RPMI7951 (cell line): ENCODE measurements around the gene SLC25A30. TPM values are rescaled to one million over a fixed set of nuclear protein-coding genes. Genes with fewer than 3 reads are reported as not detected.

ENCODE experiments used
- DNase-seq: peaks from one replicate; pipeline ENCODE4 v3.0.0-alpha.2; 2012; ENCODE audit warnings: low read depth
- total RNA-seq: library from RNA; depleted of rRNA; stranded (reverse); fragments of >200 nt; shearing (Covaris generic); gene quantifications from 2 replicates; pipeline ENCODE4 v1.2.3, GENCODE V29; 2014; rRNA removed

SLC25A30 gene, protein sequence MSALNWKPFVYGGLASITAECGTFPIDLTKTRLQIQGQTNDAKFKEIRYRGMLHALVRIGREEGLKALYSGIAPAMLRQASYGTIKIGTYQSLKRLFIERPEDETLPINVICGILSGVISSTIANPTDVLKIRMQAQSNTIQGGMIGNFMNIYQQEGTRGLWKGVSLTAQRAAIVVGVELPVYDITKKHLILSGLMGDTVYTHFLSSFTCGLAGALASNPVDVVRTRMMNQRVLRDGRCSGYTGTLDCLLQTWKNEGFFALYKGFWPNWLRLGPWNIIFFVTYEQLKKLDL
- total RNA-seq: 5.6 and 6.5 TPM in 2 replicates

DNA sequence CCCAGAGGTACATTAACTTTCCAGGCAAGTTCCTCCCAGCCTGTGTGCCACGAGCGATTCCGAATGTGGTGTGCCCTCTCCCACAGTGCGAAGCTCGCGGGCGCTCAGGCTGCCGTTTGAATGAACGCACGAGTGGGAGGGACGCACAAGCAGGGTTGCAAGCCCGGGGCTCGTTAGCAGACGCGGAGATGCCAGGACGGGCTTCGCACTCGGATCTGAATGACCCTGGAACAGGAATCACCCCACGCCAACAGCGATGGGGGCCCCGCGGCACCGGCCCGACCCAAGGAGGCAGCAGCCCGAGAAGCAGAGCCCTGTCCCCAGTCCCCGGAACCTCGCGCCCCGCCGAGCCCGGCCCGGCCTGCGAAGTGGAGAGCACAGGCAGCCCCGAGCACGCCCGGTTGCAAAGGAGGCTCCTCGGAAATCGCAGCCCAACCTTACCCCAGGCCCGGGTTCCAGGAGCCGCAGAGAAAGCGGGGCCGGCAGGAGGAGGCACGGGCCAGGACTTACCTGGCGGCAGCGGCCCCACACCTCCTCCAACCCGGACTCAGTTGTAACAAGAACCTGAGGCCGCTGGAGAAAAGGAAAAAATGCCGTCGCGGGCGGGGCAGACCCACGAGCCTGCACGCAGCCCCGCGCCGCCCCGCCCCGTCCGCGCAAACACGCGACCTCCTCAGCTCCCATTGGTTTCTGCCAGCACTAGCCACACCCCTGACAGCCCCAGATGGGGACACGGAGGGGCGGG is at the start of gene SLC25A30:
Gene SLC25A30, minus strand, starts transcription at position 584 of the 745 bp plus-strand sequence. CDS start 6,948 bp downstream, outside the sequence.
- peak; percentile 92 for DNase-seq

DNA sequence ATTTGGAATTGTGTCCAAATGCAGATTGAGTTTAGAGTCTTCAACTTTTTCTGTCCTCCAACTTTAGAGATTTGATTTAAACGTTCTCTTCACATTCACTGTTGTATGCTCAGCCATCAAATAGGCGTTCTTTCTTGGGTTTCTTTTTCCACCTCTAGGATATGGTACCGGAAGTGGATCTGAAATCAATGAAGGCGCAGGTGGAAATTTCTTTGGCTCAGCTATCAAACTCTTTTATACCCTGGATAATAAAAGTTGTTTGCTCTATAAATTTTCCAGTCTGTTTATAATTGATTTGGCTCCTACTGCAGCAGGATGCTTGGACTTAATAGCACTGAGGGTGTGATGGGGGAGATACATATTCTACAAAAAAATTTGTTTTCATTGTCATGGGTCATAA is 48.2 kb upstream of the SLC25A30 start:
- DNase-seq: no peak

DNA sequence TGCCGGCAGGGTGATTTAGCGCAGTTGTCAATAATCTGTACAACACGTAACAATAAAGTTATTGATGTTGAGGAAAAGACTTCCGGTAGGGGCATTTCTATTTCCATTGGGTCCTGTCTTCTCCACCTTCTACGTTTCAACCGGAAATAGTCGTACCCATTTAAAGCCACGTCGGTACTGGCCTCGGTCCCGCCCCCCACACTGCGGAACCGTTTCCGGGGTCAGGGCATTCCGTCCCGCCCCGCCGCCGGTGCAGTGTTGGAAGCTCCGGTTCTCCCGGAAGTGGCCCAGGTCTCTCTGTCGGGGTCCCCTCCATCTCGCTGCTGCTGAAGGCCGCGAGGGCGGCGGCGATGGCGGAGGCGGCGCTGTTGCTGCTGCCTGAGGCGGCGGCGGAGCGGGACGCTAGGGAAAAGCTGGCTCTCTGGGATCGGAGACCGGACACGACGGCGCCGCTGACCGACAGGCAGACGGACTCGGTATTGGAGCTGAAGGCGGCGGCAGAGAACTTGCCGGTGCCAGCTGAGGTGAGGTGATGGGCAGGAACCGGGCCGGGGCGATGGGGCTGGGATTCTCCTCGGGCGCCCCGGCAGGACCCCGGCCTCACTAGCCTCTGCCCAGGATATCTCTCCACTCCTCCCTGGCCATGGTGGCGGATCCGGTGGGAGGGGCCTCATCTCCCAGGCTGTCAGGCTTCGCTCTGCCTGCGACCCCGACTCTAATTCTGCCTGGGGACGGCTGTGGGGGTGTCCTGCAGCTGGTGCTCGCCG is 46.7 kb upstream of the SLC25A30 start, which contains the start of gene COG3:
Gene COG3, plus strand, starts transcription at position 253 of the 767 bp plus-strand sequence. Its CDS starts 98 bp downstream, at position 351.
- DNase-seq: peak; percentile 97

DNA sequence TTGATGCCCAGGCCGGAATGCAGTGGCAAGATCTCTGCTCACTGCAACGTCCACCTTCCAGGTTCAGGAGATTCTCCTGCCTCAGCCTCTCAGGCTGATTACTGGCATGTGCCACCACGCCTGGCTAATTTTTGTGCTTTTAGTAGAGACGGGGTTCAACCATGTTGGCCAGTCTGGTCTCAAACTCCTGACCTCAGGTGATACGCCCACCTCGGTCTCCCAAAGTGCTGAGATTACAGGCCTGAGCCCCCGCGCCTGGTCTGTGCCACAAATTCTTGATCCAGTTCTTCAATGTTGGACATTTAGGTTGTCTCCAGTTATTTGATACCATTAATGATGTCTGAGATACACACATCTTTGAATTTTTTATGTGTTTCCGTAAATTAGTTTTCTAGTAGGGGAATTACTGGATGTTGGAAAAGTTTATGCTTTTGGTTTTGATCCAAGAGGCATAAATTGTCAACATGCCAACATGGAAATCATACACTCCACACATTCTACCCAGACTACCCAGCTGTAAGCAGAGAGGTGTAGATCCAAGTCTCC is 46.0 kb upstream of the SLC25A30 start:
- no peak for DNase-seq

DNA sequence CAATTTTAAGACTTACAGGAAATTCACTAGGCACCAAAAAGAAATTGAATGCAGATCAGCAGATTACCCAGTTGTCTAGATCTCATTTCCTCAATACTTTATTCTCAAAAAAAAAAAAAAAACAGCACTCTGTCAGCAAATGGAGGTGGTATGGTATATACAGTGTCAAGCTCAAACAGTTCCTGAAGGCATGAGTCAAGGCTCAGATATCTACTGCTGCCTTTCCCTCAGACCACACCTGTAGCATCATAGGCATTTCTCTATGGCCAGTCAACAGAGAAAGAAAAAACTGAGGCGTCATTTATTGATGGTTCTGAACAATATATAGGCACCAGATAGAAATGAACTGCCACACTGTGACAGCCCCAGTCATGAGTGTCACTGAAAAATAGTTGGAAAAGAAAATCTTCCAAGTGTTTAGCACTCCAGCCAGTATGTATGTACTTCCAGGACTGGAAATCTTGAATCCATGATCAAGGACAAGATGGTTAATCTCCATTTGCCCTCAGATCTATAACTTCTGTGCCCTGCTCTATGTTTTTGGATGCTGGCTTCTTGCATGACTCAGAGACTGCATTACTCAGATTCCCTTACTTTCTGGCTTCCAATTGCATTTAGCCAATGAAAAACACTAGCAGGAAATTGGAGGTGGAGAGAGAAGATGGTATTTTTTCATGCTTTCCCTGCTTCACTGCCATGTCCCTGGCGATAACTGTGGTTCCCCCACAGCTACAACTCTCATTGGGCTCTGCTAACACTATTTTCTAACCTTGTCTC is 38.2 kb upstream of the SLC25A30 start:
- peak; percentile 35 for DNase-seq

DNA sequence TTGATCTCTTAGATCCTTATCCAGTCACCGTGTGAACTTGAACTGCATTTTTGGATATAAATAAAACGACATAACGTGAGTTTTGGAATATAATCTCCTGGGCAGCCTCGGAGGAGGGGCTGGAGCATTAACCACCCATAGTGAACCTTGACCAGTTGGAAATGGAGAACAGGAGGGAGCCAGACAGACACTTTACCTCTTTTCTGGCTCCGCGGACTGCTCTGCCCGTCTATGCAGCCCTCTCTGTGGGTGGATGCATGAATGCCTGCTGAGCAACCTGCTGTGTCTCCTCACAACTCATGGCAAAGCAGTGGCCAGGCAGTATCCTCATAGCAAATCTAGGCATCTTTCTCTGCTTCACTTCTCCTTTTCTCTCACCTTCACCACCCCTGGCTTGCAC is 36.0 kb upstream of the SLC25A30 start:
- DNase-seq: no peak

DNA sequence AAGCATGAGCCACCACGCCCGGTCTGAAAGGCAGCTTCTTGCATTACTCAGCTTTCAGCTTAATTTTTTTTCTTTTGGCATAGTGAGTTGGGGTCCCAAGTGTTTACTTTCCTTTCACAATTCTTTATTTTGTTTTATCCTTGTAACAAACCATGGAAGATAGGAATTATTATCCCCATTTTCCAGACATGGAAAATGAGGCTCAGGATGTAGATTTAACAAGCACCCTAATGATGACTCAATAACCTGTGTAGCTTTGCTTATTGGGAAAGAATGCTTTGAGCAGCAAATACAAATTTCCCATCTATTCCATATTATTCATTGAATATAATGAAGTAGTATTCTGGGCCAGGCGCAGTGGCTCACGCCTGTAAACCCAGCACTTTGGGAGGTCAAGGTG is 33.1 kb upstream of the SLC25A30 start:
- DNase-seq: no peak

DNA sequence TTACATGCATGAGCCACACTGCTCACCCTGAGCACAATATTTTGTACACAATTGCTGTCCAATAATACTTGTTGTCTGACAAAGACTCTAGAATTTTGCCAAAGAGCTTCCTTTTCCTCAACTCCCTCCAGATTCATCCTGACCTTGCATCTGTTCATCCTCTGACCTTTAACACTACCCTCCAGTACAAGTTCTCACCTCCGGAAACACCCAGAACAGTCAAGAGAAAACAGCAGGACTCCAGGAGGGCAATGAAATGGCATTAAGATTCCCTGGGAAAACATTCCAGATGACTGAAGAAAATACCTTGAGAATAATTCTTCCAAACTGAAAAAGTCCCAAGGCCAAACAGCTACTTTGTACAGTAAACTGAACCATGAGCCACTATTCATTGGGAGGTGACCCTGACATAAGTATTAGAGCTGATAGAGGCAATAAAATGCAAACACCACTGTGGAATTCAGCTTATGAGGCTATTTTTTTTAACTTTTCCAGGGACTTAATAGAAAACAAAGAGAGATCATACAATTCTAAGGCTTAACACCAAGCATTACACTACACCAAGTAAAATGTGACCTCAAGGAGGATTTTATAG is 30.9 kb upstream of the SLC25A30 start:
- DNase-seq: no peak

DNA sequence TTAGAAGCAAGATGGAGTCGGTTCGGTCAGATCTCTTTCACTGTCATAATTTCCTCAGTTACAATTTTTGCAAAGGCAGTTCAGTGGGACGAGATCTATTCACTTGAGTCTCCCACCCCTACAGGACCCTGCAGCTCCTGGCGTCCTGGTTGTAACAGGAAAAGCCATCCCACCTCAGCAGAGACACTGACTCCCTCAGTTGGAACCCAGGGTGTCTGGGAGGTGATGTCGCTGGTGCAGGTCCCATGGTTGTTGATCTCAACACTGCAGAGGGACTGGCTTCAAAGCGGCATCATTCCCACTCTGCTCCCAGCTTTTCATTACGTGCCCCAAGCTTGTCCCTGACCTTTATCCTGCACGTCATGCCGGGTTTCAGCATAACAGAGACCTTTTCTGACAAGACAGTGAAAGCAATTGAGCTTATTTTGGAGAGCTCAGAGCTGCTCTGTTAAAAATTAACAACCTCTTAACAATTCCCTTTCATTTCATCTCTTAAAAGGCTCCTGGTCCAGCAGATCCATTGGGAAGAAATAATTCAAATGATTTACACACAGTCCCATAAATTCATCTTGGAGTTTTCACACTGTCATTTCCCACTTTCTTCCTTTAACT is 29.0 kb upstream of the SLC25A30 start:
- DNase-seq: no peak

DNA sequence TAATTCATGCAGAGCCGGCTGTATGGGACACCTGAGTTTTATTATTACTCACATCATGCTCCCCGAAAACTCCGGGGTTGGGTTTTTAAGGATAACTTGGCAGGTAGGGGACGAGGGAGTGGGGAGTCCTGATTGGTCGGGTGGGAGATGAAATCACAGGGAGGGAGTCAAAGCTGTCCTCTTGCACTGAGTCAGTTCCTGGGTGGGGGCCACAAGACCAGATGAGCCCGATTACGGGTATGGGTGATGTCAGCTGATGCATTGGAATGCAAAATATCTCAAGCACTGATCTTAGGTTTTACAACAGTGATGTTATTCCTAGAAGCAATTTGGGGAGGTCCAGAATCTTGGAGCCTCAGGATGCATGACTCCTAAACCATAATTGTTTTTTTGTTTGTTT is 28.0 kb upstream of the SLC25A30 start:
- DNase-seq: peak; percentile 15

DNA sequence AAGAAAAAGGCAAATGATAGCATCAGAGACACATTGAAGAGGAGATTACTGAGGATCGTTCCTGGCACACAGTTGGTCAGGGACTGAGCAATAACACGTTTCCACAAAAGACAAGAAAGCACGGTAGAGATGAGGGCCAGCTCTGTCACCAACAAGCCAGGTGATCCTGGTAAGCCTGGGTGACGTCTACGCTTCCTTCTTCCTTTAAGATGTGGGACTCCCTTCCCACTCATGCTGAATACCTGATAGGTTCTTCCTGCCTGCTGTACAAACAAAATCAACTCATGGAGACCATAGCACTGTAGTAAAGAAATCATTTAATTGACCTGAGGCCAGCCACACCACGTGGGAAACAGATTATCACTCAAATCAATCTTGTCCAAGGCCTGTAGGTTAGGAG is 26.9 kb upstream of the SLC25A30 start:
- no peak for DNase-seq

DNA sequence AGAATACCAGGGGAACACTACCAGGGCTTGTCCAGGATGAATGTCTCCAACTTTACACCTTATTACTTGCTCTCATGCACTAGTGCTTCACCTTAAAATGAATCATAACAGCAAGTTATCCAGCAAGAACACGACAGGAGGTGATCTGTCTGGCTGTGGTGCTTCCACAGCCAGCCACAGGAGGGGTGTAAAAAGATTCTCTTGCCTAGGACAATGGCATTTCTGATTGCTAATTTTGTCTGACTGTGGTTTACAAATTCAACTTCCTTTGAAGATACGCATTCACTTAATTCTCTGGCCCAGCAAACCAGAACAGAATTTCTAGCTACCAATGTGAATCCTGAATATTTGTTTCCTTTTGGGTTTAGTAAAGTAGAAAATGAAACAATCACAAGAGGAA is 23.5 kb upstream of the SLC25A30 start:
- peak; percentile 45 for DNase-seq

DNA sequence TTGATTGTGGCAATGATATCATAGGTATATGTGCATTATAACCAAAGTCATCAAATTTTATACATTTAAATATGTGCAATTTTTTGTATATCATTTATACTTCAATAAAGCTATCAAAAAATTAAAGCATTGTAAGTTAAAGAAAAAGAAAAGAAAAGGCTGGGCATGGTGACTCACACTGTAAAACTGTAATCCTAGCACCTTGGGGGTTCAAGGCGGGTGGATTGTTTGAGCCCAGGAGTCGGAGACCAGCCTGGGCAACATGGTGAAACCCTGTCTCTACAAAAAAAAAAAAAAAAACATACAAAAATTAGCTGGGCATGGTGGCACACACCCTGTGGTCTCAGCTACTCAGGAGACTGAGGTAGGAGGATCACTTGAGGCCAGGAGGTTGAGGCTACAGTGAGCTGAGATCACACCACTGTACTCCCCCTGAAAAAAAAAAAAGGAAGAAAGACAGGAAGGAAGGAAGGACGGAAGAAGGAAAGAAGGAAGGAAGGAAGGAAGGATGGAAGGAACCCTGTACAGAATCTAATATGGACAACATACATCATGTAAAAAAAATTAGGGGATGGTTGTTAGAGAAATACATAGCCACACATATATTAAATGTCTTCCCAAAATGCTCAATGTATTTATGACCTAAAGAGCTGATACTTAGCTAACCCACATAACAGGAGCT is 21.7 kb upstream of the SLC25A30 start:
- no peak for DNase-seq

DNA sequence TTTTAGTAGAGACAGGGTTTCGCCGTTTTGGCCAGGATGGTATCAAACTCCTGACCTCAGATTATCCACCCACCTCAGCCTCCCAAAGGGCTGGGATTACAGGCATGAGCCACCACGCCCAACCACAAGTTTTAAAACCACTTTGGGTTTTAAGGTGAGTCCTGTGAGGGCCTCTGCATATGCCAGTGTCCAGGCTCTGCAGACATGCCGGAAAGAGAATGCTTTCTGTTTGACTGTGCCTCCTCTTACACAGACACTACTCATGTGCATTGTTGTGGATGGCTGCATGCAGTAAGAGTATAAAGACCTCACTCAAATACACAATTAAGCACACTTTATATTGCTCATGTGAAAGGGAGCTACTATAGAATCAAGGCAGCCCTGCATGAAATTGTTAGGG is 20.8 kb upstream of the SLC25A30 start:
- no peak for DNase-seq

DNA sequence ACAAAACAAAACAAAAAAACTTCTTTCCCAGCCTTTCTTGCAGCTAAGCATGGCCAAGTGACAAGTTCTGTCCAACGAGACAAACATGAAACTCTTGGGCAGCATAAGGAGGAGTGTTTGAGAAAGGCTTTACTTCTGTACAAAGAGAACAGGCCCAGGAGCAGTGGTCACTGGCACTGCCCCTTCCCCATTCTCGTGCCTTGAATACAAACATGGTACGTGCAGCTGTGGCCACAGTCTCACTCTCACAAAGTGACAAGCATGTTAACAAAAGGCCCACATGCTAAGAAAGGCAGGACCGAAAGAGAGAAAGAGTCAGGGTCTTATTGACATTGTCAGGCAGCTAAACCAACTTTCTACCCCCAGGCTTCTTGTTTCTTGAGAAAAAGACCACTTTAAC is 19.8 kb upstream of the SLC25A30 start:
- DNase-seq: no peak

DNA sequence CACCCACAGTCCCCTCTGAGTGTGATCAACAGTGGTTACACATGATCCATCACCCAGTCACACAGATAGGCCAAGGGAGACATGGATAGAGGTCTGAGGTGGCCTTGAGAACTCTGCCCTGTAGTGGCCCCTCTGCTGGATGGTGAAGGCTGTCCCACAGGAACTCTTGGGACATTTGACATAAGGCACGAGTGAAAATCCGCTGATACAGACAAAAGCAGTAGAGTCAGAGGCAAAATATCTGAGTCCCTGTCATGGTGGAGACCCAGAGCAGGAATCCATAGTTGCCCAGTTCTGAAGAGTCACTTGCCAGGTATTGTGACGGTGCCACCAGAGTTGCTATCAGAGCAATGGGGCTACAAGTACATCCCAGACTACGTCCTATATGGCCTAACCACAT is 18.8 kb upstream of the SLC25A30 start:
- no peak for DNase-seq

DNA sequence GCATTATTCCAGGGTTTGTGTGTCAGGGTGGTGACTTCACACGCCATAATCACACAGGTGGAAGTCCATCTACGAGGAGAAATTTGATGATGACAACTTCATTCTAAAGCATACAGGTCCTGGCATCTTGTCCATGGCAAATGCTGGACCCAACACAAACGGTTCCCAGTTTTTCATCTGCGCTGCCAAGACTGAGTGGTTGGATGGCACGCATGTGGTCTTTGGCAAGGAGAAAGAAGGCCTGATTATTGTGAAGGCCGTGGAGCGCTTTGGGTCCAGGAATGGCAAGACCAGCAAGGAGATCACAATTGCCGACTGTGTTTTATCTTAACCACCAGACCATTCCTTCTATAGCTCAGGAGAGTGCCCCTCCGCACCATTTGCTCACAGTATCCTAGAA is 18.2 kb upstream of the SLC25A30 start:
- no peak for DNase-seq

DNA sequence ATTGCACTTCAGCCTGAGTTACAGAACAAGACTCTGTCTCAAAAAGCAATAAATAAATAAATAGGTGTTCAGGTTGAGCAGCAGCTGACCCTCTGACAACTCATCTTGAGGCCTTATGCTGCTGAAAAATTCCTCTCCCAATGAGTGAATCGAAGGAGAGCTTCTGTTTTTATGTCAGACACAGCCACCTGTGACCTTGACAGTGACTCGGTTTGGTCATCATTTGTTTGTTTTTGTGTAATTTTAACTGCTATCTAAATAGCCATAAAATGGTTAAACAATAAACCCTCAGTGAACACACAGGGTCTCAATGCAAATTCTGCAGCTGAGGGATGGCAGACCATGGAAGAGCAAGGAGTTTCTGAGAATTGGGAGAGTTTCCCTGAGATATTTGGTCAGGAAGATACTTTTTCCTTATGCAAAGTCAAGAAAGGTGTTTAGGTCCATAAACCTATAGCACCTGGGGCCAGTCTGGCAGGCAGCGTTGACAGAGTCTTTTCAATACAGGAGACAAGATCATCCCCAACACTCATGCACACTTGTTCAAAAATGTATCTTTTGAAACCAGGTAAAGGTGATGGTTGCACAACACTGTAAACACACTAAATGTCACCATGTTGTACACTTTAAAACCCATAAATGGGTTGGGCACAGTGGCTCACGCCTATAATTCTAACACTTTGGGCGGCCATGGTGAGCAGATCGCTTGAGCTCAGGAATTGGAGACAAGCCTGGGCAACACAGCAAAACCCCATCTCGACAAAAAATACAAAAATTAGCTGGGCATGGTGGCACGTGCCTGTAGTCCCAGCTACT is 16.6 kb upstream of the SLC25A30 start:
- DNase-seq: no peak

DNA sequence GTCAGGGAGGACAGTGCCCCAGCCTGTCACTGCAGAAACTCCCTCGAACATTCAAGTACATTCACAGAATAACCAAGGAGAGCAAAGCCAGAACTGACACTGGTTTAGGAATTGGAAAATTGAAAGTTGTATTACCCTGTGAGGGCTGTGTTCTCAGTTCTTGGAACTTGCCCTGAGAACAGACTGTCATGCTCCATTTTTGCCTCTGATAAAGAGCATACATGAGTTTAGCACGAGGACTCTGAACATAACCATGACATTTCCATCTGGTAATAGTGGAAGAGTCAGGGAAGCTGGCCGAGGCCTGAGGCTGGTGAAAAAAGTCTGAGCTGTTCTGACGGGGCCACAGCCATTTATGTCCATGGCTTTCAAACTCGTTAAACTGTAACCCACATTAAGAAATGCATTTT is 15.2 kb upstream of the SLC25A30 start:
- no peak for DNase-seq
